OCI-LY7 (cell line): ENCODE results near the gene SLC50A1. TPM values are rescaled to one million over a fixed set of nuclear protein-coding genes. Genes with fewer than 3 reads are reported as not detected.

ENCODE experiments used
- BruUV-seq: library from RNA; stranded (reverse); fragments of 400-500 nt; replicated peaks from 2 replicates; lab custom pipeline; 2021; lab: Mats Ljungman, UMichigan
- CTCF ChIA-PET: fragments of 300-600 bp; sonication (Branson Sonifier 250); formaldehyde crosslinking; loops from one replicate; lab custom pipeline; 2022; ENCODE audit warnings: antibody characterized with exemption; ENCODE audit not compliant: unreplicated experiment; lab: Charles Lee
- POLR2A ChIA-PET: fragments of 300-600 bp; sonication (Branson Sonifier 250); formaldehyde crosslinking; loops from one replicate; lab custom pipeline; 2022; ENCODE audit warnings: antibody characterized with exemption; lab: Charles Lee
- DNase-seq: peaks from one replicate; pipeline ENCODE4 v3.0.0-alpha.2; 2015; ENCODE audit warnings: low spot score
- H2AFZ ChIP-seq: fragments of 200-600 bp; sonication (generic), shearing (Covaris generic); 2 replicates; pipeline ENCODE4 v1.6.1; 2014; ENCODE audit warnings: mild to moderate bottlenecking, antibody characterized with exemption, low read length, moderate library complexity
- H3K27ac ChIP-seq: fragments of 200-600 bp; sonication (generic); 2 replicates; pipeline ENCODE4 v1.5.1; 2014; ENCODE audit warnings: mixed run types, low read depth, mild to moderate bottlenecking, moderate library complexity, low read length, inconsistent platforms; ENCODE audit not compliant: poor library complexity, severe bottlenecking
- H3K36me3 ChIP-seq: fragments of 200-600 bp; sonication (generic); 2 replicates; pipeline ENCODE4 v1.6.1; 2014; ENCODE audit warnings: mild to moderate bottlenecking, antibody characterized with exemption, low read length, moderate library complexity, mixed read lengths; ENCODE audit not compliant: insufficient read depth
- H3K4me1 ChIP-seq: fragments of 200-600 bp; sonication (generic); 2 replicates; pipeline ENCODE4 v1.5.1; 2014; ENCODE audit warnings: mild to moderate bottlenecking, low read length; ENCODE audit not compliant: insufficient read depth, poor library complexity, severe bottlenecking
- H3K4me2 ChIP-seq: fragments of 200-600 bp; sonication (generic); 2 replicates; pipeline ENCODE4 v1.6.1; 2014; ENCODE audit warnings: mild to moderate bottlenecking, low read length
- H3K4me3 ChIP-seq: fragments of 200-600 bp; sonication (generic); 2 replicates; pipeline ENCODE4 v1.5.1; 2014; ENCODE audit warnings: mild to moderate bottlenecking, low read depth, low read length; ENCODE audit not compliant: poor library complexity, severe bottlenecking
- H3K79me2 ChIP-seq: fragments of 200-600 bp; sonication (generic); 2 replicates; pipeline ENCODE4 v1.6.1; 2016; ENCODE audit warnings: low read depth, mild to moderate bottlenecking, low read length, moderate library complexity, mixed read lengths; ENCODE audit not compliant: insufficient read depth
- H3K9me2 ChIP-seq: fragments of 200-600 bp; sonication (generic); 2 replicates; pipeline ENCODE4 v1.6.1; 2016; ENCODE audit warnings: mild to moderate bottlenecking, low read length, mixed read lengths; ENCODE audit not compliant: insufficient read depth
- H3K9me3 ChIP-seq: fragments of 200-600 bp; sonication (generic); 2 replicates; pipeline ENCODE4 v1.6.1; 2014; ENCODE audit warnings: mild to moderate bottlenecking, mixed run types, low read length, mixed read lengths
- H4K20me1 ChIP-seq: fragments of 200-600 bp; sonication (generic); 2 replicates; pipeline ENCODE4 v1.6.1; 2014; ENCODE audit warnings: mild to moderate bottlenecking, antibody characterized with exemption, low read length, moderate library complexity, mixed read lengths; ENCODE audit not compliant: insufficient read depth
- CTCF ChIP-seq: fragments of 200-600 bp; sonication (generic); conservative IDR thresholded peaks from 2 replicates; pipeline ENCODE4 v1.5.1; 2014; ENCODE audit warnings: mild to moderate bottlenecking, antibody characterized with exemption, low read length, moderate library complexity, mixed read lengths
- EZH2phosphoT487 ChIP-seq: fragments of 200-600 bp; sonication (generic); IDR thresholded peaks from 2 replicates; pipeline ENCODE4 v1.6.1; 2018; ENCODE audit warnings: low read depth, borderline replicate concordance, mild to moderate bottlenecking, mixed run types, antibody characterized with exemption, low read length, moderate library complexity, mixed read lengths
- intact Hi-C: fragments of 100-400 bp; cut with micrococcal nuclease; formaldehyde crosslinking; loops from one replicate; pipeline ENCODE4 v1.10.0; 2022; ENCODE audit not compliant: unreplicated experiment
- total RNA-seq, 2 experiments: library from RNA; depleted of rRNA in 1 of 2; stranded (reverse); fragments of >200 nt in 1 of 2; shearing (Covaris generic) in 1 of 2; gene quantifications; 2 replicates each; pipeline ENCODE4 v1.2.3, GENCODE V29; 2014 to 2022

Gene SLC50A1
- total RNA-seq, 2 experiments from 2014 or later, result 12.3 to 46.1 TPM

GRCh38 chr1:155104605-155105534, 30.8 kb upstream of the SLC50A1 start:
- no peak overlapping the region for H3K4me3 ChIP-seq
- H3K9me2 ChIP-seq, result no peaks in the 10 kb centered on the region
- ChIA-PET POLR2A (interaction anchor here (0.5 kb wide), 1 partner anchor 54 kb away, joined by 4 read pairs; no protein-coding TSS in a partner anchor), CTCF (no interaction called here)
- no peak overlapping the region for H3K4me2 ChIP-seq
- H3K9me3 ChIP-seq, result no peaks in the 10 kb centered on the region
- no peak overlapping the region for H3K27ac ChIP-seq
- no TSS peak for BruUV-seq
- intact Hi-C loops, result no loop called here
- no peaks in the 10 kb centered on the region for H3K36me3 ChIP-seq
- H3K79me2 ChIP-seq, result no peaks in the 10 kb centered on the region
- no peak for DNase-seq
- H2AFZ ChIP-seq, result no peak overlapping the region
- H4K20me1 ChIP-seq, result no peaks in the 10 kb centered on the region
- peaks cover 11% of the 10 kb centered on the region for H3K4me1 ChIP-seq
- TF ChIP-seq EZH2phosphoT487 (no peak), CTCF (no peak)

DNA sequence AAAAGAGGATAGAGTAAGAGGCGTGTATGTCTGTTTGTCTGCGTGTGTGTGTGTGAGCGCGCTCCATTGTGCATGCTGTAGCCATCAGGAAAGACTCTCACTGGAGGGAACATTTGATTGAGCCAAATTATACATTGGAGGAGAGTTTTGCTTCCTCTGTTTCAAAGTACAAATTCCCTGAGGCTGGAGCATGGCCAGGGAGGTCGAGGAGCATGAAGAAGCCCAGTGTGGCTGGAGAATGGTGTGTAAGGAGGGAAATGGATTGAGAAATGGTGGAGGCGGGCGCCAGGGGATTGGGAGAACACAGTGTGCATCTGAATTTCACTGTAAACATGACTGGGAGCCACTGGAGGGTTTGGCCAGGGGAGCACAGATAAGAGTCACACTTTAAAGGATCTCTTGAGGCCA, 30.0 kb upstream of the SLC50A1 start:
- no peaks in the 10 kb centered on the region for H3K36me3 ChIP-seq
- no peak overlapping the region for H3K4me3 ChIP-seq
- H4K20me1 ChIP-seq, result no peaks in the 10 kb centered on the region
- ChIA-PET CTCF (no interaction called here), POLR2A (interaction anchor here (0.5 kb wide), 1 partner anchor 53 kb away, joined by 4 read pairs; no protein-coding TSS in a partner anchor)
- H3K4me2 ChIP-seq, result no peak overlapping the region
- no peaks in the 10 kb centered on the region for H3K79me2 ChIP-seq
- intact Hi-C loops, result no loop called here
- TF ChIP-seq EZH2phosphoT487 (no peak), CTCF (no peak)
- DNase-seq, result no peak
- no peak overlapping the region for H2AFZ ChIP-seq
- no peak overlapping the region for H3K27ac ChIP-seq
- BruUV-seq, result no TSS peak
- no peaks in the 10 kb centered on the region for H3K9me3 ChIP-seq
- H3K4me1 ChIP-seq, result peaks cover 11% of the 10 kb centered on the region
- no peaks in the 10 kb centered on the region for H3K9me2 ChIP-seq

GRCh38 chr1:155106862-155107261, 28.8 kb upstream of the SLC50A1 start:
- ChIA-PET CTCF (no interaction called here), POLR2A (interaction anchor here (0.7 kb wide), 1 partner anchor 751 kb away, joined by 3 read pairs; no protein-coding TSS in a partner anchor)
- Histone ChIP-seq H2AFZ (no peak overlapping the region), H3K4me2 (no peak overlapping the region), H3K9me2 (no peaks in the 10 kb centered on the region), H3K27ac (no peak overlapping the region), H3K9me3 (no peaks in the 10 kb centered on the region), H3K36me3 (no peaks in the 10 kb centered on the region), H3K4me3 (no peak overlapping the region), H3K79me2 (no peaks in the 10 kb centered on the region), H4K20me1 (no peaks in the 10 kb centered on the region), H3K4me1 (peaks cover 11% of the 10 kb centered on the region)
- peak; percentile 52 for DNase-seq
- intact Hi-C loops, result no loop called here
- TF ChIP-seq EZH2phosphoT487, result no peak
- no peak for TF ChIP-seq CTCF
- BruUV-seq, result no TSS peak
